Heart left ventricle (tissue), 13 donors: ENCODE measurements around the gene BLTP2.

ENCODE experiments used
- POLR2A ChIP-seq, 2 donors: fragments of 450-650 bp; IDR thresholded peaks; one replicate each; pipeline ENCODE4 v1.6.1; 2017; ENCODE audit warnings: antibody characterized with exemption in 2 of 2, mild to moderate bottlenecking in 2 of 2, moderate library complexity in 2 of 2
- TF ChIP-seq, protein P1 (sequence below), 12 donors: fragments of 200-600 bp; sonication (generic) in 4 of 12; IDR thresholded peaks; one replicate each; pipeline versions ENCODE4 v1.5.0 to v1.8.0; 2018 to 2022; ENCODE audit warnings: antibody characterized with exemption in 12 of 12, mild to moderate bottlenecking in 5 of 12
- donor health status: ischemic (EF 13 %, LVEDD 7.1; RV severe dilation, severe dysfunction).
- donor health status: DM: no; HTN: yes; CAD: no.
- donor health status: DM: no; HTN: no; CAD: no.
- donor health status: ischemic (EF 25% LVEDD 6.9; RV normal size, moderate dysfunction).
- donor health status: ischemic (EF 25% LVEDD 5.7; RV mildly dilated, moderate dysfunction).
- donor health status: ischemic (EF 35%, LVEDD 5.7; RV mildly dilated, moderate dysfunction).
- donor health status: nonischemic (EF 11% LVEDD 7.7; RV severe dilation, severe dysfunction).
- donor health status: DM: yes; HTN: yes; CAD: no.
- donor health status: PGD.
- donor health status: ischemic (EF 29% LVEDD 5.4; RV normal size, mild dysfunction).
- donor health status: nonischemic (EF 23%, LVEDD 6.1; RV moderate dilation, normal function).

DNA sequence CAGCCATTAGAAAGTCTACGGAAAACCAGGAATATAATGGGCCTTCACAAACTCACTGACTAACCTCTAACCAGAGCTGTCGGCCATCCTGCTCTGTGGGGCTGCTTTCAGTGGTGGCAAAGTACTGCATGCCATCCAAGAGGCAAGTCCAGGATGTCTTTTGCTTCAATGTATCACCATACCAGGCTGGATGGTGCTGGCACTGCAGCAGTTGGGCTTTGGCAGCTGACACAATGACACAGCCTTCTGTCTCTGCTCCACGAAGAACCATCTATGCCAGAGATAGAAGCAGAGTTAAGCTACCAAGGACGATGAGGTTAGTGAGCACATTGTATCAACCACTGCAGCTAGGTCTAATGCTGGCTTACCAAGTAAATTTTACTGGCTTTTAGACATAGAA lies 21.3 kb downstream of the BLTP2 start:
- TF ChIP-seq, protein P1, sequence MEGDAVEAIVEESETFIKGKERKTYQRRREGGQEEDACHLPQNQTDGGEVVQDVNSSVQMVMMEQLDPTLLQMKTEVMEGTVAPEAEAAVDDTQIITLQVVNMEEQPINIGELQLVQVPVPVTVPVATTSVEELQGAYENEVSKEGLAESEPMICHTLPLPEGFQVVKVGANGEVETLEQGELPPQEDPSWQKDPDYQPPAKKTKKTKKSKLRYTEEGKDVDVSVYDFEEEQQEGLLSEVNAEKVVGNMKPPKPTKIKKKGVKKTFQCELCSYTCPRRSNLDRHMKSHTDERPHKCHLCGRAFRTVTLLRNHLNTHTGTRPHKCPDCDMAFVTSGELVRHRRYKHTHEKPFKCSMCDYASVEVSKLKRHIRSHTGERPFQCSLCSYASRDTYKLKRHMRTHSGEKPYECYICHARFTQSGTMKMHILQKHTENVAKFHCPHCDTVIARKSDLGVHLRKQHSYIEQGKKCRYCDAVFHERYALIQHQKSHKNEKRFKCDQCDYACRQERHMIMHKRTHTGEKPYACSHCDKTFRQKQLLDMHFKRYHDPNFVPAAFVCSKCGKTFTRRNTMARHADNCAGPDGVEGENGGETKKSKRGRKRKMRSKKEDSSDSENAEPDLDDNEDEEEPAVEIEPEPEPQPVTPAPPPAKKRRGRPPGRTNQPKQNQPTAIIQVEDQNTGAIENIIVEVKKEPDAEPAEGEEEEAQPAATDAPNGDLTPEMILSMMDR (IDR thresholded peaks at IDR 0.05), result no peak
- no peak for TF ChIP-seq POLR2A (IDR thresholded peaks at IDR 0.05)
